ENCODE results near the gene GABBR2. TPM values are rescaled to one million over a fixed set of nuclear protein-coding genes. Genes with fewer than 3 reads are reported as not detected.

The GABBR2 gene
- total RNA-seq, 1 donor from 2014 or later = not detected

- no peak for ATAC-seq
Measured at GRCh38 chr9:98247831-98248657, 460.7 kb downstream of the GABBR2 start.

GRCh38 chr9:98242426-98242825, 466.3 kb downstream of the GABBR2 start:
- no peak for ATAC-seq

- no peak for ATAC-seq
Measured at GRCh38 chr9:98241357-98242300, 467.1 kb downstream of the GABBR2 start.

GRCh38 chr9:98240475-98240874, 468.3 kb downstream of the GABBR2 start:
- no peak for ATAC-seq

Other genes with a start within 250 kb of the GABBR2 start
- 13.8 TPM for gene ANKS6, start 87.6 kb upstream of the GABBR2 start, total RNA-seq
- gene GALNT12, start 98.7 kb upstream of the GABBR2 start, total RNA-seq = 16.6 TPM
- gene COL15A1, start 235.0 kb upstream of the GABBR2 start, total RNA-seq = 7.5 TPM